Measurements from ENCODE around the gene COL6A2.

GRCh38 chr21:46081022-46081861 lies 16.7 kb upstream of the COL6A2 start:
- TF ChIP-seq CTCF (IDR thresholded peaks at IDR 0.05) (no peak), TEAD4 (CRISPR knock-in tag; IDR thresholded peaks at IDR 0.05) (no peak), MAX (CRISPR knock-in tag; IDR thresholded peaks at IDR 0.05) (no peak), ZNF121 (CRISPR knock-in tag; IDR thresholded peaks at IDR 0.05) (no peak), PRRX2 (CRISPR knock-in tag; IDR thresholded peaks at IDR 0.05) (no peak), ZNF423 (CRISPR knock-in tag; IDR thresholded peaks at IDR 0.05) (no peak)
